Stimulated activated CD8-positive, alpha-beta memory T cell treated with anti-CD3 and anti-CD28 coated beads, Interleukin-7, amount 100 ng/mL, for 24 hours (primary cell): Measurements from ENCODE around the gene STIMATE.

ENCODE experiments used
- DNase-seq: peaks from one replicate; pipeline ENCODE4 v3.0.0-alpha.2; 2020; ENCODE audit warnings: low read depth

Gene STIMATE

DNA sequence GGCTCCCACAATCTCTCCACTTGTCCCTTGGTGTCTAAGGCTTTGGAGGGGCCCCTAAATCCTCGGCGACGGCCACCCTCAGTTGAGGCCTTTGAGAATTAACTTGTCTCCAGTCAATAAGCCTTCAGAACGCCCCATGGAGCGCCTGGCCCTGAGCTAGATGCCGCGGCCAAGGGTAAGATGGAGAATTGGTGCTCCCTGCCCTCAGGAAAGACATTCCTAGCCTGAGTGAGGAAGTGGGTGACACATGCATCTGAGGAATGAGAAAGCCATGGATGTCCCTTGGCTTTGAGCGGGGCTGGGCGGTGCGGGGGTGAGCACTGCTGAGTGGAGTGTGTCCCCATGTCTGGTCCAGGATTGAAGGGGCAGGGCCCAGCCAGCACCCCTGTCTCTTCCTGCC lies 80.1 kb downstream of the STIMATE start:
- no peak for DNase-seq

DNA sequence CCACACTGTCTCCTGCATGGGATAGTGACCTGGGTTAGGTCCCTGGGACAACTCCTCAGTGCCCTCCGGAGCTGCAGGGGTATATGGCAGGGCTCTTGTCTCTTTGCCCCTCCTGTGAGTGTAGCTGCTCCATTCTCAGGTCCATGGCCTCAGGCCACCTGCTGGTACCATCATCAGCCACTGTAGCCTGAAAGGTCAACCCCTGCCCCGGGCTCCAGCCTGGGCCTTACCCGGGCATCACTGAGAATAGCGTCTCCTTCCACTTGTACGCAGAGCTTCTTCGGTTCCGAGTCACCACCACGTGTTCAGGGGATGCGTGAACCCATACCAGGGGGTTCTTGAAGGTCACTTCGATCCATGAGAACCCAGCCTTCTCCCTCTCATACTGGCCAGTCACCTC lies 80.7 kb downstream of the STIMATE start:
- DNase-seq: no peak

GRCh38 chr3:52816199-52816598 lies 81.1 kb downstream of the STIMATE start:
- no peak for DNase-seq

- no peak for DNase-seq
These were observed 83.5 kb downstream of the STIMATE start for GRCh38 chr3:52813810-52814209.

- no peak for DNase-seq
These were observed 85.8 kb downstream of the STIMATE start for GRCh38 chr3:52811452-52812011.

DNA sequence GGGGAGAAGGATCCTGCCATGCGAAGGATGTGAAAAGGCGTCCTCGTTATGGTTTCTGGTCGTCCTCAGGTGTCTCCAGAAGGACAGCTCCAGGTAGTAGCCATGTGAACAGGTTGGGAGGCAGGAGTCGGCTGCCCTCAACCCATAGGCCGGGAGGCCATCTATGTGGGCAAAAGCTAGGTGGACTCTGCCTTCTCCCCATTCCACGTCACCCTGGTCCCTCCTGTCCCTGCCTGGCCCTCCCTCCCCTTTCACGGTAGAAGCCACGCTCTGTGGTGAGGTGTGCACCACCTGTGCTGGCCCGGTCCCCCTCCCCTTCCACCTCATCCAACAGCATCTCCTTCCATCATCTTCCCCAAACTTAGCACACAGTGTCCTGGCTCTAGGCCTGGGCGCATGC lies 86.4 kb downstream of the STIMATE start:
- DNase-seq: no peak

GRCh38 chr3:52809662-52810377 lies 87.5 kb downstream of the STIMATE start:
- no peak for DNase-seq

DNA sequence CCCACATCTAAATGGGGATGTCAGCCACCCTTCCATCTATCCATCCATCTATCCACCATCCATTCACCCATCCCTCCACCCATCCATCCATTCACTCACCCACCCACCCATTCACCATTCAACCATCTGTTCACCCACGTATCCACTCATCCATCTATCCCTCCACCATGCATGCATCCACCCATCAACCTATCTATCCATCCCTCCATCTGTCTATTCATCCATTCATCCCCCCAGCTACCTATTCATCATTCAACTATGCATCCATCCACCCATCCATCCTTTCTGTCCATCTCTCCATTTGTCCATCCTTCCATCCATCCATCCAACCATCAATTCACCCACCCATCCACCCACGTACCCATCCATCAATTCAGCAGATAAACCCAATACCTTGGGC lies 88.2 kb downstream of the STIMATE start:
- no peak for DNase-seq

- DNase-seq: no peak
These were observed 91.9 kb downstream of the STIMATE start for GRCh38 chr3:52805270-52806039.

GRCh38 chr3:52801839-52802238 lies 95.5 kb downstream of the STIMATE start:
- no peak for DNase-seq

- no peak for DNase-seq
These were observed 97.3 kb downstream of the STIMATE start for GRCh38 chr3:52800079-52800478.

- no peak for DNase-seq
These were observed 98.3 kb downstream of the STIMATE start for GRCh38 chr3:52798978-52799476.

DNA sequence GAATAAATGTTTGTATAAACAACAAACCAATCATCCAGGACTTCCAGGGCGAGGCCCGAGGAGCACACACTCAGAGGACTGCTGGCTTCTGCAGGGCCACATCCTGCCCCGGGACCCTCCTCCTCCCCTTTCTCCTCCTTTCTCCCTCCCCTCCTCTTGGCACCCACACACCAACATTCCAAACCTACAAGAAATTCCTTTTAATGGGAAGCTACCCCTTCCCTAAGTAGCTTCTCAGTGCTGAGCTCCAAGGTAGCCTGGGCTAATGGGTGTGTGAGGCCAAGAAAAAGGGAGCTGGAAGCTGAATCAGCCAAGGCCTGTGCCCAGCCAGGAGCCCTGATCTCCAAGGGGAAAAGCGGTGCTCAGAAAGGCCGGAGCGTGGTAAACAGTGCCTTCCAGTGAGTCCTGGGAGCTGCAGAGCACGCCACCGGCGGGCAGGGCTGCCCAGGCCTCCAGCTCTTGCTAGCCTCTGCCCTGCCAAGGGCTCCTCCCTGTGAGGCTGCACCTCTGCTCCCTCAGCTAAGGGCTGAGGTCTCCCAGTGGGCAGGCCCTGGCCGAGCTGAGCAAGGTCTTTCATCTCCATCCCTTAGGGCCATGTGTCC lies 98.9 kb downstream of the STIMATE start:
- DNase-seq: no peak

DNA sequence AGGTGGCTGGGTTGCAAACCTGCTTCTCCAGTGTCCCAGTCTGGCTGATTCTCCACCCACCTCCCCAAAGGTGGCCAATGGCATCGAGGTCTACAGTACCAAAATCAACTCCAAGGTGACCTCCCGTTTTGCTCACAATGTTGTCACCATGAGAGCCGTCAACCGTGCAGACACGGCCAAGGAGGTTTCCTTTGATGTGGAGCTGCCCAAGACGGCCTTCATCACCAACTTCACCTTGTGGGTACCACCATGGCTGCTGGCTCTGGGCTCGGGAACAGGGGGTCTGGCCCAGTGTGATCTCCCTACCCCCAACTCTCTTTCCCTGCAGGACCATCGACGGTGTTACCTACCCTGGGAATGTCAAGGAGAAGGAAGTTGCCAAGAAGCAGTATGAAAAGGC lies 100.9 kb downstream of the STIMATE start:
- DNase-seq: no peak

DNA sequence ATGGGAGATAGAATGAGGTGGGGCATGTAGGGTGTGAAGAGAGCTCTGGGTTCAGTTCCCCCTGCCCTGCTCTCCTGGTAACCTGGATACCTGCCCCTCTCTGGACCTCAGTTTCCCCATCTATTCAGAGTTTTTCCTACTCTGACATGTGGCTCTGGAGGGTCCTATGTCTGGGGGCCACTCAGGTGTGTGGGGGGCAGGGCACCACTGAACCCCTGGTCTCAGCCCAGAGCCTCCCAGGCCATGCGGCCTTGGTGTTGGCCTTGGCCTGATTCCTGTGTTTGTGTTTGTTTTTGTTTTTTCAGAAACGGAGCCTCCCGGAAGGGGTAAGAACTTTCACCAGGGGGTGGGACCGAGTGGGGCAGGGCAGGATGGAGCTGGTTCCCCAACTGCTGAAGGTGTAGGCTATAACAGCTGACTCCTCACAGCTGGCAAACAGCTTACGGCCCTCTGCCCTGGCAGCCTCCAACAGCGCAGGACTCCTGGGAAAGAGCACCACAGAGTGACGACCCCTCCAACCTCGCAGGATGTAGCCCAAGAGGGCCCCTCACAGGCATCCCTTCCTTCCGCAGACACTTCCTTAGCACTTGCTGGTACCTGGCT lies 101.9 kb downstream of the STIMATE start:
- DNase-seq: no peak

DNA sequence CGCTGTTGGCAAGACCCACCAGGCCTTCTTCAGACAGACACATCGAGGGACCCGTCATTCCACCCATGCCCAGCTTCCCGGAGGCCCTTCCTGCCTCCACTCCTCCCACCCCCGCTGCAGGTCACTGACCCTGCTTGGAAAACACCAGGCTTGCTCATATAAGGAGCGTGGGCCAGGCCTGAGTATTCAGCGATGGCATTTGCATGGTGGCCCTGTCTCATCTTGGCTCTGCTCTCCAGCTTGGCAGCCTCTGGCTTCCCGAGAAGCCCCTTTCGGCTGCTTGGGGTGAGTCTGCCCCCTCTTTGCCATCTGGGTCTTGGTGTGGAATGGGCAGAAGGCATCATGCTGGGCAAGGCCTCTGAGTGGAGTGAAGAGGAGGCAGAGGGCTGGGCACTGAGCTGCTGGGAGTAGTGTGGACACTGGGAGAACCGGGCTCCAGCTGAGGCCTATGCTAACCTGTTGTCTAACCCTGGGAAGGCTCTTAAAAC lies 102.7 kb downstream of the STIMATE start, which contains the start of gene ITIH3:
Gene ITIH3 (plus strand): TSS at position 185 of the 488 bp plus-strand sequence. CDS start 8 bp downstream, at position 193.
- DNase-seq: no peak

GRCh38 chr3:52793702-52794611 lies 103.4 kb downstream of the STIMATE start:
- DNase-seq: no peak

DNA sequence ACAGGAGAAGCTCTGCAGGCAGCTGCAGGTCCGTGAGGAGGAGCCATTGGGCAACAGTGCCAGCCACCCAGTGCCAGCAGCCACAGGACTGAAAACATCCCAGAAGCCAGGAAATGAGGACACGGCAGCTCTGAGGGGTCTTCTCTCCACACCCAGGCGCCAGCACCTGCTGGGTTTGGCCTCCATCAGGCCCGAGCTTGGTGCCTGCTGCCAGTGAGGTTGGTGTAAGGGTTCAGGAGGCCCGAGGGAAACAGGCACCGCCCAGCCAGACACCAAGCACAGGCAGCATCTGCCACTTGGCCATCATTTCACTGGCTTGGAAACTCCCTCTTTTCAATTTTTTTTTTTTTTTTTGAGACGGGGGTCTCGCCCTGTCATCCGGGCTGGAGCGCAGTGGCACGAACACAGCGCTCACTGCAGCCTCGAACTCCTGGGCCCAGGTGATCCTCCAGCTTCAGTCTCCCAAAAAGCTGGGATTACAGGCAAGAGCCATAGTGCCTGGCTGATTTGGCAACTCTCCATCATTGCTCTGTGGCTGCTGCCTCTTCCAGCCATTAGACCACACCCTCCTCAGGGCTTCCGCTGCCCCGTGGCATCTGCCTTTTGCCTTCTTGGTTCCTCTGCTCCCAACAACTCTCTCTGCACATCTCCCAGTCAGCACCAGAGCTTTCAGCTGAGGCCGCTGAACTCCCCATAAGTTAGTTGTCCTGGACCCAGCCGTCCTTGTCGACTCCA lies 104.2 kb downstream of the STIMATE start:
- DNase-seq: no peak

GRCh38 chr3:52792413-52792812 lies 104.9 kb downstream of the STIMATE start:
- DNase-seq: no peak

- no peak for DNase-seq
These were observed 105.4 kb downstream of the STIMATE start for GRCh38 chr3:52791928-52792327.
